Panc1 (cell line): ENCODE measurements around the gene ABI1.

ENCODE experiments used
- CTCF ChIP-seq: fragments of 450-650 bp; IDR thresholded peaks from 2 replicates; pipeline ENCODE4 v1.5.1; 2017; ENCODE audit warnings: mild to moderate bottlenecking
- POLR2AphosphoS5 ChIP-seq: IDR thresholded peaks from 2 replicates; pipeline ENCODE4 v1.6.1; 2012; ENCODE audit warnings: mild to moderate bottlenecking, low read depth, low read length, moderate library complexity
- REST ChIP-seq, 2 experiments: IDR thresholded peaks; 2 replicates each; pipeline ENCODE4 v1.6.1; 2011 to 2012; ENCODE audit warnings: low read depth in 2 of 2, control low read depth in 1 of 2, low read length in 1 of 2, mild to moderate bottlenecking in 1 of 2, moderate library complexity in 1 of 2; ENCODE audit not compliant: insufficient read depth in 1 of 2

GRCh38 chr10:26703096-26703495, 157.7 kb downstream of the ABI1 start:
- TF ChIP-seq CTCF (no peak), REST (IDR thresholded peaks at IDR 0.05; ENCODE audit: insufficient read depth in 1 of 2, low read depth in 2 of 2, low read length in 1 of 2) (no peak), POLR2AphosphoS5 (no peak)
